ENCODE data around the gene ABLIM1.
A peak's percentile ranks its signal among the peaks of the same experiment; 100 is the strongest.

ABLIM1 gene

GRCh38 chr10:114474989-114475388, 183.1 kb downstream of the ABLIM1 start:
- ChIA-PET CTCF (no interaction called here), POLR2A (interaction anchor here (0.7 kb wide), 1 partner anchor 48 kb away, joined by 3 read pairs; no protein-coding TSS in a partner anchor)
- no peak for DNase-seq (ENCODE audit: extremely low spot score)
- TF ChIP-seq FOXA1 (IDR thresholded peaks at IDR 0.05): no peak
- no peak for TF ChIP-seq CTBP1 (IDR thresholded peaks at IDR 0.05; ENCODE audit: borderline replicate concordance)
- TF ChIP-seq ELF4 (IDR thresholded peaks at IDR 0.05): no peak

- CTCF ChIA-PET: no interaction called here
- no peak for TF ChIP-seq FOXK2 (IDR thresholded peaks at IDR 0.05)
- TF ChIP-seq FOXA1 (IDR thresholded peaks at IDR 0.05): no peak
- TF ChIP-seq SP1 (IDR thresholded peaks at IDR 0.05): no peak
- TF ChIP-seq HDGF (IDR thresholded peaks at IDR 0.05; ENCODE audit: borderline replicate concordance): no peak
- TF ChIP-seq TARDBP (IDR thresholded peaks at IDR 0.05): no peak
- no peak for TF ChIP-seq CTBP1 (IDR thresholded peaks at IDR 0.05; ENCODE audit: borderline replicate concordance)
- no peak for TF ChIP-seq BHLHE40 (IDR thresholded peaks at IDR 0.05; ENCODE audit: borderline replicate concordance)
- no peak for TF ChIP-seq ZNF384 (IDR thresholded peaks at IDR 0.05)
- no peak for TF ChIP-seq LEF1 (IDR thresholded peaks at IDR 0.05; ENCODE audit: borderline replicate concordance)
- TF ChIP-seq ELF4 (IDR thresholded peaks at IDR 0.05): no peak
- no peak for TF ChIP-seq SUZ12 (IDR thresholded peaks at IDR 0.05)
- TF ChIP-seq L3MBTL2 (conservative IDR thresholded peaks at IDR 0.05): no peak
- no peak for TF ChIP-seq ARNT (IDR thresholded peaks at IDR 0.05)
- no peak for DNase-seq (ENCODE audit: extremely low spot score)
- POLR2A ChIA-PET: no interaction called here
Observed at GRCh38 chr10:114473776-114474175, 184.3 kb downstream of the ABLIM1 start.

- ChIA-PET CTCF (interaction anchor here (1.5 to 2.2 kb wide), 2 partner anchors 11 to 231 kb away, joined by 7 read pairs; no protein-coding TSS in a partner anchor), POLR2A (no interaction called here)
- TF ChIP-seq BHLHE40 (IDR thresholded peaks at IDR 0.05; ENCODE audit: borderline replicate concordance): no peak
- TF ChIP-seq HDGF (IDR thresholded peaks at IDR 0.05; ENCODE audit: borderline replicate concordance): no peak
- TF ChIP-seq, protein P1, sequence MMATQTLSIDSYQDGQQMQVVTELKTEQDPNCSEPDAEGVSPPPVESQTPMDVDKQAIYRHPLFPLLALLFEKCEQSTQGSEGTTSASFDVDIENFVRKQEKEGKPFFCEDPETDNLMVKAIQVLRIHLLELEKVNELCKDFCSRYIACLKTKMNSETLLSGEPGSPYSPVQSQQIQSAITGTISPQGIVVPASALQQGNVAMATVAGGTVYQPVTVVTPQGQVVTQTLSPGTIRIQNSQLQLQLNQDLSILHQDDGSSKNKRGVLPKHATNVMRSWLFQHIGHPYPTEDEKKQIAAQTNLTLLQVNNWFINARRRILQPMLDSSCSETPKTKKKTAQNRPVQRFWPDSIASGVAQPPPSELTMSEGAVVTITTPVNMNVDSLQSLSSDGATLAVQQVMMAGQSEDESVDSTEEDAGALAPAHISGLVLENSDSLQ (IDR thresholded peaks at IDR 0.05): no peak
- no peak for TF ChIP-seq ELF4 (IDR thresholded peaks at IDR 0.05)
- no peak for TF ChIP-seq ZNF384 (IDR thresholded peaks at IDR 0.05)
- no peak for TF ChIP-seq FOXA1 (IDR thresholded peaks at IDR 0.05)
- no peak for TF ChIP-seq LEF1 (IDR thresholded peaks at IDR 0.05; ENCODE audit: borderline replicate concordance)
- no peak for TF ChIP-seq L3MBTL2 (conservative IDR thresholded peaks at IDR 0.05)
- no peak for TF ChIP-seq ARNT (IDR thresholded peaks at IDR 0.05)
- no peak for TF ChIP-seq SUZ12 (IDR thresholded peaks at IDR 0.05)
- no peak for TF ChIP-seq FOXM1 (IDR thresholded peaks at IDR 0.05; ENCODE audit: borderline replicate concordance)
- TF ChIP-seq SP1 (IDR thresholded peaks at IDR 0.05): no peak
- TF ChIP-seq NFRKB (IDR thresholded peaks at IDR 0.05): no peak
- TF ChIP-seq TARDBP (IDR thresholded peaks at IDR 0.05): no peak
- no peak for TF ChIP-seq CTBP1 (IDR thresholded peaks at IDR 0.05; ENCODE audit: borderline replicate concordance)
- no peak for TF ChIP-seq FOXK2 (IDR thresholded peaks at IDR 0.05)
- DNase-seq (ENCODE audit: extremely low spot score): no peak
Observed at GRCh38 chr10:114472877-114473253, 185.2 kb downstream of the ABLIM1 start.

DNA sequence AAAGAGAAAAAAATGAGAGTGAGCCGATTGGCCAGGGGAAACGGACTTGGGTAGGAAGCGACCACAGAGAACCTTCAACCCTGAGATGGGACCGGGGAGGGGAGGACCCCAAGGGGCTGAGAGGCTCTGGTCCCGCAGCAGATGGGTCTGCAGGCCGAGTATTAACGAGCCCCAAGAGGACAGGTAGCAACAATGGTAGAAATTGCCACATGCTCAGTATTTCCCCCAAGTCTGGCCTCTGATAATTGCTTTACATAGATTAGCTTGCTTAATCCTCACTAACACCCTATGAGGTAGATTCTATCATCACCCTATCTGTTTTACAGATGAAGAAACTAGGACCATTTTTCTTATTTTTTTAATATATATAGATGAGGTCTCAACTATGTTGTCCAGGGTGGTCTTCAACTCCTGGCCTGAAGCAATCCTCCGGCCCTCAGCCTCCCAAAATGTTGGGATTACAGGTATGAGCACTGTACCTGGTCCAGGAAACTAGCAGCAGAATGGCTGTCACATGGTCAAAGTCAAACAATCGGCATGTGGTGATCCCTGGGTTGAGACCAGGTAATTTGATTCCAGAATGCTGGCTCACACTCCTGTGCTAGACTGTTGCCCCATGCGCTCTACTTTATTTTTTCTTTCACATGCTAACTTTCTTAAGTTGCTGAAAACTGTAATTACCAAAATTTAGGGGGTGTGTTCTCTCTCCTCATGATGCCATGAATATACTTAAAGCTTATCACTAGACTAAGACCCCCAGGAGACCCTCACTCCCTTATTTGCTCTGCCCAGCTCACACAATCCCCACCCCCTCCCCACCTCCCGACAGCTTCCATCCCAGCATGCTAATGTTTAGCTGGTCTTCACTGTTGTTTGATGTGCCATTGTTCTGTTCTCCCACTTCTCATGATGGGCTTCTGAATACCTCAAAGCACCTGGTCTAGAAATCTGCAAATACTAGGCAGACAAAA, 185.9 kb downstream of the ABLIM1 start:
- ChIA-PET POLR2A (no interaction called here), CTCF (interaction anchor here (0.8 to 2.2 kb wide), 13 partner anchors 10 to 312 kb away, joined by 3 to 10 read pairs (median 4); no protein-coding TSS in a partner anchor)
- TF ChIP-seq FOXK2 (IDR thresholded peaks at IDR 0.05): no peak
- no peak for TF ChIP-seq SP1 (IDR thresholded peaks at IDR 0.05)
- TF ChIP-seq TARDBP (IDR thresholded peaks at IDR 0.05): no peak
- no peak for DNase-seq (ENCODE audit: extremely low spot score)

- ChIA-PET POLR2A (no interaction called here), CTCF (interaction anchor here (0.6 to 2.2 kb wide), 16 partner anchors 10 to 403 kb away, joined by 3 to 10 read pairs (median 4); no protein-coding TSS in a partner anchor)
- DNase-seq (ENCODE audit: extremely low spot score): peak; percentile 85
- TF ChIP-seq BHLHE40 (IDR thresholded peaks at IDR 0.05; ENCODE audit: borderline replicate concordance) (no peak), ZNF384 (IDR thresholded peaks at IDR 0.05) (no peak), FOXM1 (IDR thresholded peaks at IDR 0.05; ENCODE audit: borderline replicate concordance) (no peak), L3MBTL2 (conservative IDR thresholded peaks at IDR 0.05) (no peak), TARDBP (IDR thresholded peaks at IDR 0.05) (no peak), HDGF (IDR thresholded peaks at IDR 0.05; ENCODE audit: borderline replicate concordance) (no peak), NFRKB (IDR thresholded peaks at IDR 0.05) (no peak), SP1 (IDR thresholded peaks at IDR 0.05) (no peak), CTBP1 (IDR thresholded peaks at IDR 0.05; ENCODE audit: borderline replicate concordance) (no peak), LEF1 (IDR thresholded peaks at IDR 0.05; ENCODE audit: borderline replicate concordance) (no peak), FOXA1 (IDR thresholded peaks at IDR 0.05) (no peak)
- TF ChIP-seq, protein P1 (IDR thresholded peaks at IDR 0.05): no peak
Observed at GRCh38 chr10:114470956-114471905, 186.8 kb downstream of the ABLIM1 start.

DNA sequence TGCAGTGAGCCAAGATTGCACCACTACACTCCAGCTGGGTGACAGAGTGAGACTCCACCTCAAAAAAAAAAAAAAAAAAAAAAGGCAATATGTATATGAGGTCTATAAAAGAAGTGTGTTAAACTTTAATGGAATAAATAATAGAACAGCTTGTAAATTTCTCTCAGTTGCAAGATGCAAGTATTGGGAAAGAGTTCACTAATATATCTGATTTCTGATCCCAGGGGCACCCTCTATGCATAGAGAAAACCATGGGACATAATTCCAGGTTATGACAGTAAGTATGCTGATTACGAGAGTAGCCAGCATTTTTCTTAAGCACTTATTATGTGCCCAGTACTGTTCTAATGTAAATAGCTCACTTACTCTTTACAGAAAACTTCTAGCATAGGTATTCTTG, 187.7 kb downstream of the ABLIM1 start:
- ChIA-PET CTCF (interaction anchor here (1.3 to 2.2 kb wide), 2 partner anchors 9 to 12 kb away, joined by 5 to 7 read pairs; no protein-coding TSS in a partner anchor), POLR2A (no interaction called here)
- TF ChIP-seq TARDBP (IDR thresholded peaks at IDR 0.05): no peak
- no peak for TF ChIP-seq ZNF384 (IDR thresholded peaks at IDR 0.05)
- TF ChIP-seq CTBP1 (IDR thresholded peaks at IDR 0.05; ENCODE audit: borderline replicate concordance): no peak
- no peak for TF ChIP-seq L3MBTL2 (conservative IDR thresholded peaks at IDR 0.05)
- no peak for TF ChIP-seq NFRKB (IDR thresholded peaks at IDR 0.05)
- no peak for DNase-seq (ENCODE audit: extremely low spot score)

Measured in HEK293T (cell line).